H1 (cell line): ENCODE measurements around the gene MAP7D2.

Experiments
- BCL11A ChIP-seq, 2 experiments: IDR thresholded peaks; one replicate each; pipeline ENCODE4 v1.6.1; 2011; ENCODE audit warnings: low read depth in 2 of 2, low read length in 2 of 2, mild to moderate bottlenecking in 2 of 2
- CEBPB ChIP-seq: IDR thresholded peaks from 2 replicates; pipeline ENCODE4 v1.6.1; 2012; ENCODE audit warnings: low read depth, low read length
- CHD7 ChIP-seq: fragments of 300-600 bp; sonication (generic); IDR thresholded peaks from 2 replicates; pipeline ENCODE4 v1.7.1; 2012; ENCODE audit warnings: low read length, moderate library complexity, mild to moderate bottlenecking, inconsistent platforms; ENCODE audit not compliant: insufficient replicate concordance
- CTCF ChIP-seq, 3 experiments: IDR thresholded peaks; 1 replicate in 2 of 3; 2 replicates in 1 of 3; pipeline versions ENCODE4 v1.5.1 to v1.6.1; 2011; ENCODE audit warnings: low read length in 3 of 3, mild to moderate bottlenecking in 3 of 3, inconsistent platforms in 2 of 3, low read depth in 1 of 3, moderate library complexity in 1 of 3; ENCODE audit not compliant: insufficient read depth in 1 of 3; ENCODE audit errors: control extremely low read depth in 1 of 3
- EP300 ChIP-seq, 2 experiments: IDR thresholded peaks; 1 replicate in 1 of 2; 2 replicates in 1 of 2; pipeline ENCODE4 v1.6.1; 2011 to 2012; ENCODE audit warnings: low read depth in 2 of 2, low read length in 2 of 2, mild to moderate bottlenecking in 2 of 2, borderline replicate concordance in 1 of 2, inconsistent platforms in 1 of 2, moderate library complexity in 1 of 2
- HDAC6 ChIP-seq: IDR thresholded peaks from one replicate; pipeline ENCODE4 v1.7.1; 2012; ENCODE audit warnings: low read depth, mild to moderate bottlenecking, inconsistent platforms, low read length, moderate library complexity
- JUND ChIP-seq: IDR thresholded peaks from 2 replicates; pipeline ENCODE4 v1.6.1; 2011; ENCODE audit warnings: mild to moderate bottlenecking, improper control_type of control experiment, low read length
- POLR2A ChIP-seq, 2 experiments: IDR thresholded peaks; 1 replicate in 1 of 2; 2 replicates in 1 of 2; pipeline ENCODE4 v1.6.1; 2011; ENCODE audit warnings: low read depth in 2 of 2, low read length in 2 of 2, mild to moderate bottlenecking in 2 of 2; ENCODE audit errors: control extremely low read depth in 1 of 2
- TF ChIP-seq, protein P1 (sequence below): IDR thresholded peaks from 2 replicates; pipeline ENCODE4 v1.6.1; 2012; ENCODE audit warnings: low read length, inconsistent platforms

DNA sequence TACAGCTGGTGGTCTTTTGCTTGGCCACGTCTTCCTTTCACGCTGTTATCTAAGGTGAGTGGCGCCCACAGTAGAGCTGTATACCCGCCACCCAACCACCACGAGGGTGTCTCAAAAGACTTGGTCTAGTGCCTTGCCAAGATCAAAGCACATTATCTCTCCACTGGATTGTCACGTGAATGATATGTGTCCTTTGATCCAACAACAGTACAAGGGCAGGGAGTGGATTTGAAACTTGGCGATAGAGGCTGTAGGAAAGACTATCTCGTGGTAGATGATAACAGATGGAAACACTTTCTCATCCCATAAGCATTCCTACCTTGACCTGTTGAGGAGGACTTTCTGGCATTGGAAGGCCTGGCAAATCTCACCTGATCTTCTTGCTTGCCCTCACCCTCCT, 88.1 kb downstream of the MAP7D2 start:
- TF ChIP-seq EP300 (IDR thresholded peaks at IDR 0.05; ENCODE audit: borderline replicate concordance in 1 of 2, low read depth in 2 of 2, low read length in 2 of 2): no peak
- no peak for TF ChIP-seq HDAC6
- no peak for TF ChIP-seq CTCF (IDR thresholded peaks at IDR 0.05; ENCODE audit: control extremely low read depth in 1 of 3, insufficient read depth in 1 of 3, low read depth in 1 of 3, low read length in 3 of 3)
- TF ChIP-seq BCL11A (IDR thresholded peaks at IDR 0.05; ENCODE audit: low read depth in 2 of 2, low read length in 2 of 2): no peak
- TF ChIP-seq CHD7: no peak
- no peak for TF ChIP-seq POLR2A (IDR thresholded peaks at IDR 0.05; ENCODE audit: control extremely low read depth in 1 of 2, low read depth in 2 of 2, low read length in 2 of 2)
- no peak for TF ChIP-seq CEBPB
- TF ChIP-seq, protein P1, sequence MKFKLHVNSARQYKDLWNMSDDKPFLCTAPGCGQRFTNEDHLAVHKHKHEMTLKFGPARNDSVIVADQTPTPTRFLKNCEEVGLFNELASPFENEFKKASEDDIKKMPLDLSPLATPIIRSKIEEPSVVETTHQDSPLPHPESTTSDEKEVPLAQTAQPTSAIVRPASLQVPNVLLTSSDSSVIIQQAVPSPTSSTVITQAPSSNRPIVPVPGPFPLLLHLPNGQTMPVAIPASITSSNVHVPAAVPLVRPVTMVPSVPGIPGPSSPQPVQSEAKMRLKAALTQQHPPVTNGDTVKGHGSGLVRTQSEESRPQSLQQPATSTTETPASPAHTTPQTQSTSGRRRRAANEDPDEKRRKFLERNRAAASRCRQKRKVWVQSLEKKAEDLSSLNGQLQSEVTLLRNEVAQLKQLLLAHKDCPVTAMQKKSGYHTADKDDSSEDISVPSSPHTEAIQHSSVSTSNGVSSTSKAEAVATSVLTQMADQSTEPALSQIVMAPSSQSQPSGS: no peak
- TF ChIP-seq JUND: no peak
